ENCODE results near the gene TMEM74B.

DNA sequence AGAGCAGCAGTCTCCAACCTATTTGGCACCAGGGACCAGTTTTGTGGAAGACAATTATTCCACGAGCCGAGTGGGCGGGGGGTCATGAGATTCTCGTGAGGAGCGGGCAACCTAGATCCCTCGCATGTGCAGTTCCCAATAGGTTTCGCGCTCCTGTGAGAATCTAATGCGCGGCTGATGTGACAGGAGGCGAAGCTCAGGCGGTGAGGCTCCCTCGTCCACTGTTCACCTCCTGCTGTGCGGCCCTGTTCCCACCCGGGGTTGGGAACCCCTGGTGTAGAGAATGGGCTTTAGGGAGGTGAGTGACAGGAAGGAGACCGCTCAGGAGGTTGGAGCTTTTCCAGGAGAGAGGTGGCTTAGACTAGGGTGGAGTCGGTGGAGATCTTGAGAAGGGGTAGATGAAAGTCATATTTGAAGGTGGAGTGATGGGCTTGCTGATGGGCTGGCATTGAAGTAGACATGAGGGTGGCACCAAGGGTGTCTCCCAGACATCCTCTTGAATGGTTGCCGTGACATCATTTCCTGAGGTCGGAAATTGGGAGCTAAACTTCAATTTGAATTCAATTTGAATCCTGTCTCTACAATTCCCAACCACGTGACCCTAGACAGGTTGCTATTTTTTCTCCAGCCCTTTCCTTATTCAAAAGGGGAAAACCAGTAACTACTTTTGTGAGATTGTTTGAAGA, 39.6 kb upstream of the TMEM74B start:
- TF ChIP-seq, protein P1, sequence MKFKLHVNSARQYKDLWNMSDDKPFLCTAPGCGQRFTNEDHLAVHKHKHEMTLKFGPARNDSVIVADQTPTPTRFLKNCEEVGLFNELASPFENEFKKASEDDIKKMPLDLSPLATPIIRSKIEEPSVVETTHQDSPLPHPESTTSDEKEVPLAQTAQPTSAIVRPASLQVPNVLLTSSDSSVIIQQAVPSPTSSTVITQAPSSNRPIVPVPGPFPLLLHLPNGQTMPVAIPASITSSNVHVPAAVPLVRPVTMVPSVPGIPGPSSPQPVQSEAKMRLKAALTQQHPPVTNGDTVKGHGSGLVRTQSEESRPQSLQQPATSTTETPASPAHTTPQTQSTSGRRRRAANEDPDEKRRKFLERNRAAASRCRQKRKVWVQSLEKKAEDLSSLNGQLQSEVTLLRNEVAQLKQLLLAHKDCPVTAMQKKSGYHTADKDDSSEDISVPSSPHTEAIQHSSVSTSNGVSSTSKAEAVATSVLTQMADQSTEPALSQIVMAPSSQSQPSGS (IDR thresholded peaks at IDR 0.05; ENCODE audit: low read length), result no peak
- no peak for TF ChIP-seq TCF7 (IDR thresholded peaks at IDR 0.05; ENCODE audit: borderline replicate concordance)
- TF ChIP-seq EP300 (IDR thresholded peaks at IDR 0.05; ENCODE audit: borderline replicate concordance in 1 of 2, control insufficient read depth in 1 of 2, low read depth in 2 of 2, low read length in 2 of 2), result no peak

Measured in GM12878 (cell line).